NT2/D1 (cell line): ENCODE measurements around the gene HDAC7.

Source experiments
- SUZ12 ChIP-seq: IDR thresholded peaks from 2 replicates; pipeline ENCODE4 v1.6.1; 2011; ENCODE audit not compliant: insufficient read length, insufficient read depth; ENCODE audit errors: extremely low read depth
- ZNF274 ChIP-seq: IDR thresholded peaks from 2 replicates; pipeline ENCODE4 v1.6.1; 2011; ENCODE audit warnings: mild to moderate bottlenecking, low read depth, low read length

- TF ChIP-seq SUZ12: no peak
- TF ChIP-seq ZNF274: no peak
Measured at GRCh38 chr12:47736216-47736615, 83.5 kb downstream of the HDAC7 start.
